Measurements from ENCODE around the gene ASB5. TPM values are rescaled to one million over a fixed set of nuclear protein-coding genes. Genes with fewer than 3 reads are reported as not detected.
A peak's percentile ranks its signal among the peaks of the same experiment; 100 is the strongest.
"Not testable (repeated sequence)": the region's sequence is repeated elsewhere in the genome, so short reads cannot be mapped to it uniquely, and the experiment has no call there.

ASB5 gene, protein sequence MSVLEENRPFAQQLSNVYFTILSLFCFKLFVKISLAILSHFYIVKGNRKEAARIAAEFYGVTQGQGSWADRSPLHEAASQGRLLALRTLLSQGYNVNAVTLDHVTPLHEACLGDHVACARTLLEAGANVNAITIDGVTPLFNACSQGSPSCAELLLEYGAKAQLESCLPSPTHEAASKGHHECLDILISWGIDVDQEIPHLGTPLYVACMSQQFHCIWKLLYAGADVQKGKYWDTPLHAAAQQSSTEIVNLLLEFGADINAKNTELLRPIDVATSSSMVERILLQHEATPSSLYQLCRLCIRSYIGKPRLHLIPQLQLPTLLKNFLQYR
- polyA plus RNA-seq (ENCODE audit: insufficient read length in 10 of 10): 100 to 1,000 TPM in 7 of 10 donors, 10 to 100 TPM in 3; 49.9 to 189 (median 120) TPM
- long read RNA-seq, donor 1, transcript ASB5-201 (7 exons, 3,031 nt): major isoform, 34 of 54 reads
- long read RNA-seq, donor 1, partial matches to known transcripts: 20 of 54 reads
- long read RNA-seq, donor 1, other reads (novel, unspliced or antisense): 0 of 54 reads
- long read RNA-seq, donor 2, transcript ASB5-201 (7 exons, 3,031 nt): major isoform, 27 of 55 reads
- long read RNA-seq, donor 2, partial matches to known transcripts: 28 of 55 reads
- long read RNA-seq, donor 2, other reads (novel, unspliced or antisense): 0 of 55 reads
- long read RNA-seq, donor 3: 0 reads
- long read RNA-seq, donor 4, transcript ASB5-201 (7 exons, 3,031 nt): major isoform, 11 of 42 reads
- long read RNA-seq, donor 4, partial matches to known transcripts: 31 of 42 reads
- long read RNA-seq, donor 4, other reads (novel, unspliced or antisense): 0 of 42 reads
- long read RNA-seq, donor 5, transcript ASB5-201 (7 exons, 3,031 nt): major isoform, 15 of 46 reads
- long read RNA-seq, donor 5, partial matches to known transcripts: 31 of 46 reads
- long read RNA-seq, donor 5, other reads (novel, unspliced or antisense): 0 of 46 reads
- long read RNA-seq, donor 6, transcript ASB5-201 (7 exons, 3,031 nt): major isoform, 27 of 69 reads
- long read RNA-seq, donor 6, partial matches to known transcripts: 42 of 69 reads
- long read RNA-seq, donor 6, other reads (novel, unspliced or antisense): 0 of 69 reads
- long read RNA-seq, donor 7, transcript ASB5-201 (7 exons, 3,031 nt): major isoform, 10 of 19 reads
- long read RNA-seq, donor 7, partial matches to known transcripts: 8 of 19 reads
- long read RNA-seq, donor 7, other reads (novel, unspliced or antisense): 0 of 19 reads
- long read RNA-seq, donor 8, partial matches to known transcripts: 15 of 18 reads
- long read RNA-seq, donor 8, other reads (novel, unspliced or antisense): 0 of 18 reads
- long read RNA-seq, donor 9, partial matches to known transcripts: 0 of 2 reads
- long read RNA-seq, donor 9, other reads (novel, unspliced or antisense): 0 of 2 reads

GRCh38 chr4:176268963-176269362 is at the start of gene ASB5:
ASB5 (minus strand) TSS chr4:176269222; CDS start chr4:176269108, 114 bp downstream.
- DNase-seq: peak; percentile 13 to 51 (median 20)

GRCh38 chr4:176313596-176314336 is 44.7 kb upstream of the ASB5 start:
- no peak for DNase-seq

DNA sequence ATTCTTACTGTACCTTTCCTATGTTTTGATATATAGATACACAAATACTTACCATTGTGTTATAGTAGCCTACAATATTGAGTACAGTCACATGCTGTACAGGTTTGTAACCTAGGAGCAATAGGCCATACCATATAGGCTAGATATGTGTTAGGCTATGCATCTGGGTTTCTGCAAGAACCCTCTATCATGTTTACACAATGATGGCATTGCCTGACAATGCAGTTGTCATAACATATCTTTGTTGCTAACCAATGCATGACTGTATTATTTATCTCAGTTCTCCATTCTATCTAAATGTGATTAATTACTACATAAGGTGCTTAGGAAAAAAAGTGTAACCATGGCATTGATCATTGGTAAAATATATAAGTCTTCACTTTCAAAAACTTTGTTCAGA is 40.8 kb upstream of the ASB5 start:
- DNase-seq: no peak

DNA sequence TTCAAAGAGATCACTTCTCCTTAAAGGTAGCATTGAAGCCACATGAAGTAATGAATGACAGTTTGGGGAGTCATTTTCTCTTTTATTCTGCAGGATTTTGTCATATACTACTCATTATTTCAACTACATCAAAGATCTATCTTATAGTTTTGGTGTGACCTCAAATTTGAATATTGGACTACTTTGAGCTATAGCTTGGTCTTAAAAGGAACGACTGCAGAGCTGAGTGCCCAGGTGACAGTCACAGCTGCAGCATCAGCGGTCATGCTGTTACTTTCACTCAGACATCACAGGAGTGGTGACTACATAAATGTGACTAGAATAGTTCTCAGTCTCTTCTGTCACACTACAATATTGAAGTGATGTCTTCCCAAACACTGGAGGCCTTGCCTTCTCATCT is 40.0 kb upstream of the ASB5 start:
- DNase-seq: no peak

DNA sequence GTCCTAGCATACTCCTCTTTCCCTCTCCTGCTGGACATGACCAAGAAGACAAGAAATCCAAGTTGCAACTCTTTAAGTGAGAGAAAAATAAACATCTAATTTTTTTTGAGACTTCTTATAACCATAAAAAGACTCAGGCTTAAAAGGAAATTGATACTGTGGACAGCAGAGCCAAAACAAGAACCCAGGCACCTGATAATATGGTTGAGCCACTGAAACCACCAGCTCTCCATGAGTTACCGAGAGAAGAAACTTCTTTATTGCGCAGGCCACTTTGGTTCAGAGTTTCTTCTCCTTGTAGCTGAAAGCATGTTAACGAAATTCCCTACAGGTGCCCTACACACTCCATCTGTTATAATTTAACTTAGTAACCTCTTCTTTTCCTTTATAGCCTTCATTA is 39.4 kb upstream of the ASB5 start:
- no peak for DNase-seq

DNA sequence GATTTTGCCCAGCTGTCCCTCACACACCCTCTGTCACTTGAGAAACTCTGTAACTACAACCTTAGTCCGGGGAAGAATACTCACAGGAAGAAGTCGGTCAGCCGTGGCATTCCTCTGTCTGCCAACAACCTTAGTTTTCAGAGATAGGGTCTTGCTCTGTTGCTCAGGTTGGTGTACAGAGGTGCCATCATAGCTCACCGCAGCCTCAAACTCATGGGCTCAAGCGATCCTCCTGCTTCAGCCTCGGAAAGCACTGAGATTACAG is 38.6 kb upstream of the ASB5 start:
- no peak for DNase-seq

GRCh38 chr4:176306837-176307665 is 38.0 kb upstream of the ASB5 start:
- no peak for DNase-seq

GRCh38 chr4:176303938-176304337 is 34.9 kb upstream of the ASB5 start:
- no peak for DNase-seq

GRCh38 chr4:176302283-176303275 is 33.6 kb upstream of the ASB5 start:
- peak in 1 of 3 donors; percentile 69 for DNase-seq

- DNase-seq: no peak
These were observed 31.5 kb upstream of the ASB5 start for GRCh38 chr4:176300565-176300964.

GRCh38 chr4:176300036-176300435 is 31.0 kb upstream of the ASB5 start:
- DNase-seq: no peak

- DNase-seq: no peak
These were observed 29.6 kb upstream of the ASB5 start for GRCh38 chr4:176298664-176299063.

DNA sequence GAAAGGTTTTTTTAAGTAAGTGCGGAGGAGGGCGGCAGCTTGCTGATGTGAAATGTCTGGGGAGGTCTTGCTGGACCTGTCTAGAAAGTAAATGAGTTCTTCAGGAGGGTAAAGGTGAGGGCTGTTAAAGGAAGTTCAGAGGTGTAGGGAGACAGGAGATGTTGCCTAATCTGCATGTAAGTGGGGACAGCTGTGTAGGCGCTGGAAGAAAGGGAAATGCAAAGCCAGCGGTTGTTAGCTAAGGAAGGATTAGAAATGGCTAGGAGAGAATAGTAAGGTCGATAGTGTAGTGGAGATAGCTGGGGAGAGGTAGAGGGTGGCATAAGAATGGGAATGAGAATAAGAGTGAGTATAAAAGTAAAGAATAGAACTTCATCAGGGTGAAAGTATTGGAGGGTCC is 26.9 kb upstream of the ASB5 start:
- DNase-seq: not testable (repeated sequence)

DNA sequence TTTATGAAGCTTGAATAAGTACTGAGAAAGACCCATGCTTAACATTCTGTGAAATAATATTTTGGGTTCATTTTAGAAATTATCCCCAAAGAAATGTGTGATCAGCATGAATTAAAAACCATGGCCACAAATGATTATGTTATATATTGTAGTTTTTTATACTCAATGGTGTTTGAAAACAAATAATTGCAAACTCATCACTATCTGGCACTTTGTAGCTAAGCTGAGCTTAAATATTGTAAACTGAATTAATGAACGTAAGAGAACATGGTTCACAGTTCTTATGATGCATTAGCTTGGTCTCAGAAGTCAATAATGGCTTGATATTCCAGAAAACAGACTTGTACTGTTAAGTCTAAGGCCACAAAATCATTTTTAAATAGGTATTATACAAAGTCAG is 24.6 kb upstream of the ASB5 start:
- DNase-seq: no peak

GRCh38 chr4:176292920-176293319 is 23.9 kb upstream of the ASB5 start:
- DNase-seq: no peak

- DNase-seq: no peak
These were observed 22.7 kb upstream of the ASB5 start for GRCh38 chr4:176291748-176292147.

DNA sequence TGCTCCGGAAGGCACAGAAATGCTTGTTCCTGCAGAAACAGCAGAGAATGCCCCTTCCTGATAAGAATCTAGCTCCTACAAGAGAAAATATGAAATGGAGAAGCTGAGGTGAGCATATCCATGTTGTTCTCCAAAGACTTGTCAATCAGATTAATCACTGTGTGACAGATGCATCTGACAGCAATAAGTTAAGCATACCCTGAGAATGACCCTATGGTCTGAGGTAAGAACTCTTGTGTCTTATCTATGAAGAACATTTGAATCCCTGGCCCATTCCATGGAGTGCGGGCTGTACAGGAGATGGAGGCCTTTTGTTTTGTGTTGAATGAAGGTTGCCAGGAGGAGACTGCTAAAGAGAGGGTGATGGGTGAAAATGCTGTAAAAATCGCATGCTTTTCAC is 21.5 kb upstream of the ASB5 start:
- no peak for DNase-seq

- no peak for DNase-seq
These were observed 20.5 kb upstream of the ASB5 start for GRCh38 chr4:176289561-176289960.

DNA sequence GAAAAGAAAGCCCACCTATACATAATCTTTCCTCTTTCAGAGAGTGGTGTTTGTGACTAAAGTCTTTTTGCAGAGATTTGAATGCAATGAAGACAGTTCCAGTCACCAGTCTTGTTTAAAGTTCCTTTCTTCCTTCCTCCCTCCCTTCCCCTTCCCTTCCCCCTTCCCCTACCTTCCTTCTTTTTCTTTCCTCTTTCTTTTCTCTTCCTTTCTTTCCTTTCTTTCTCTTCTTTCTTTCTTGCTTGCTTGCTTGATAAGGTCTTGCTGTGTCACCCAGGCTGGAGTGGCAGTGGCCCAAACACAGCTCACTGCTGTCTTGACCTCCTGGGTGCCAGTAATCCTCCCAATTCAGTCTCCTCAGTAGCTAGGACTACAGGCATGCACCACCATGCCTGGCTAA is 19.0 kb upstream of the ASB5 start:
- no peak for DNase-seq
